ENCODE measurements around the gene EHBP1L1. TPM values are rescaled to one million over a fixed set of nuclear protein-coding genes. Genes with fewer than 3 reads are reported as not detected.

EHBP1L1 gene
- total and polyA plus RNA-seq, 2 of the 8 experiments (the other 6 are each of a cell fraction or from before 2014, with no cell fraction given) = 4.3 to 6.6 TPM

GRCh38 chr11:65625628-65626342 lies 49.9 kb downstream of the EHBP1L1 start:
- H3K79me1 ChIP-seq (ENCODE audit: low read depth, low read length) = no peaks in the 10 kb centered on the region; the same call in 1 of the 2 replicates
- peak overlapping the region; percentile 57; the same call in 1 of the 2 replicates for H4K8ac ChIP-seq (ENCODE audit: extremely low read depth, insufficient read depth, low read length)
- H3K18ac ChIP-seq (ENCODE audit: extremely low read depth, low read length) = no peak overlapping the region
- no peaks in the 10 kb centered on the region for H3K79me2 ChIP-seq (ENCODE audit: control insufficient read depth in 1 of 2, insufficient read depth in 2 of 2, low read length in 2 of 2)
- H2BK15ac ChIP-seq (ENCODE audit: low read length) = no peak overlapping the region
- H3K23ac ChIP-seq (ENCODE audit: insufficient read length) = no peak overlapping the region
- no peak overlapping the region for H3K4ac ChIP-seq (replicated peaks; ENCODE audit: insufficient read length, low read depth, low read length)
- H3K56ac ChIP-seq (replicated peaks; ENCODE audit: insufficient read length, low read depth, low read length) = no peak overlapping the region
- H3K9ac ChIP-seq (replicated peaks in 1 of 4; ENCODE audit: extremely low read depth in 1 of 4, low read depth in 3 of 4, low read length in 3 of 4) = no peak overlapping the region
- peak in 1 of 2 experiments; percentile 70 for DNase-seq (ENCODE audit: low read depth in 1 of 2, low spot score in 2 of 2)
- no peak overlapping the region for H2AK5ac ChIP-seq (ENCODE audit: low read depth, low read length)
- peaks cover 27 to 56% (median 44%) of the 10 kb centered on the region in 4 experiments; a peak in 7 of 8 replicates for H3K36me3 ChIP-seq (ENCODE audit: control insufficient read depth in 2 of 4, insufficient read depth in 4 of 4, low read length in 3 of 4)
- no peaks in the 10 kb centered on the region for H3K23me2 ChIP-seq (ENCODE audit: low read depth, low read length)
- H4K20me1 ChIP-seq (replicated peaks in 1 of 2; ENCODE audit: control insufficient read depth in 1 of 2, insufficient read depth in 2 of 2, low read length in 2 of 2) = peaks cover 0 to 35% of the 10 kb centered on the region in 2 experiments
- POLR2A ChIA-PET (ENCODE audit: partially characterized antibody) = interaction anchor here (1.1 to 4.1 kb wide), 8 partner anchors 8 to 38 kb away, joined by 3 to 40 read pairs (median 6); partner anchors contain the start of genes PCNX3 and SIPA1
- H3K4me3 ChIP-seq (ENCODE audit: extremely low read depth in 1 of 4, insufficient read depth in 2 of 4, low read depth in 3 of 4, low read length in 4 of 4) = no peak overlapping the region
- no peak overlapping the region for H4K91ac ChIP-seq (replicated peaks; ENCODE audit: insufficient read length, low read length)
- H2BK12ac ChIP-seq (ENCODE audit: low read depth, low read length) = no peak overlapping the region
- H2BK5ac ChIP-seq (ENCODE audit: low read depth, low read length) = no peak overlapping the region
- no peak overlapping the region for H2BK20ac ChIP-seq (ENCODE audit: low read length)
- no peak overlapping the region for H3K4me2 ChIP-seq (ENCODE audit: insufficient read depth in 1 of 2, low read depth in 2 of 2, low read length in 2 of 2)
- no peak overlapping the region for H3K14ac ChIP-seq (ENCODE audit: insufficient read length)
- H2BK120ac ChIP-seq (replicated peaks; ENCODE audit: low read depth, low read length) = no peak overlapping the region
- no peaks in the 10 kb centered on the region for H3K4me1 ChIP-seq (replicated peaks in 1 of 4; ENCODE audit: control insufficient read depth in 3 of 4, insufficient read depth in 4 of 4, low read length in 3 of 4)
- no peaks in the 10 kb centered on the region for H3K27me3 ChIP-seq (replicated peaks in 1 of 4; ENCODE audit: control insufficient read depth in 3 of 4, extremely low read depth in 1 of 4, insufficient read depth in 3 of 4, low read length in 3 of 4)
- no peak overlapping the region for H3K27ac ChIP-seq (ENCODE audit: low read depth, low read length)
- CTCF ChIA-PET (ENCODE audit: partially characterized antibody) = interaction anchor here (0.6 to 3.0 kb wide), 25 partner anchors 8 to 352 kb away, joined by 3 to 14 read pairs (median 3); partner anchors contain the start of gene SIPA1
- H3K9me3 ChIP-seq (ENCODE audit: insufficient read depth in 2 of 2, low read depth in 1 of 2, low read length in 1 of 2) = no peaks in the 10 kb centered on the region
- H2AFZ ChIP-seq (ENCODE audit: low read length) = no peak overlapping the region
- 87% methylated on average over 28 of the region's 30 CpGs; no CpG with 5 or more reads in 1 of the 2 experiments for WGBS, 2 experiments (ENCODE audit: extremely low coverage in 1 of 2, insufficient coverage in 1 of 2, insufficient read length in 1 of 2, insufficient replicate concordance in 2 of 2, low coverage in 1 of 2, low lambda C conversion rate in 2 of 2, missing lambda C conversion rate in 1 of 2)
- H4K5ac ChIP-seq (ENCODE audit: insufficient read length, low read depth, low read length) = no peak overlapping the region
- no peak for FAIRE-seq
- TF ChIP-seq RNF2 (IDR thresholded peaks at IDR 0.05; ENCODE audit: borderline replicate concordance, low read depth, low read length, missing control alignments, poor library complexity, severe bottlenecking) (no peak), HDAC6 (IDR thresholded peaks at IDR 0.05; ENCODE audit: low read depth, low read length) (no peak), ZNF274 (IDR thresholded peaks at IDR 0.05; ENCODE audit: borderline replicate concordance, extremely low read depth, low read length) (no peak), YY1 (IDR thresholded peaks at IDR 0.05; ENCODE audit: low read depth, low read length) (0 out of 2 replicates have a peak, but pooled peaks have one; percentile 13), POLR2AphosphoS5 (IDR thresholded peaks at IDR 0.05; ENCODE audit: low read depth, low read length) (no peak), CHD2 (IDR thresholded peaks at IDR 0.05; ENCODE audit: low read length) (no peak), TCF12 (IDR thresholded peaks at IDR 0.05; ENCODE audit: low read depth, low read length) (no peak), CTBP2 (IDR thresholded peaks at IDR 0.05; ENCODE audit: borderline replicate concordance, insufficient read depth, insufficient read length, low read length) (no peak)
